SK-N-SH treated with all-trans-retinoic acid at 6 μM for 48 hours (cell line): Measurements from ENCODE around the gene DCC.

Source experiments
- ATAC-seq: fragments of 200-7000 bp; cut with Tn5 transposase; 3 replicates; pipeline ENCODE4 v1.9.1; 2020; ENCODE audit warnings: mild to moderate bottlenecking, moderate library complexity
- ARNTL ChIP-seq: fragments of 450-650 bp; formaldehyde crosslinking; IDR thresholded peaks from 2 replicates; pipeline ENCODE4 v1.5.0; 2020; ENCODE audit warnings: low read depth, mild to moderate bottlenecking, moderate library complexity, borderline replicate concordance
- BACH2 ChIP-seq: fragments of 250-450 bp; sonication (Bioruptor Pico); IDR thresholded peaks from 2 replicates; pipeline ENCODE4 v1.9.0; 2021; ENCODE audit warnings: mild to moderate bottlenecking, borderline replicate concordance
- CSDC2 ChIP-seq: fragments of 250-450 bp; sonication (Bioruptor Pico); IDR thresholded peaks from 2 replicates; pipeline ENCODE4 v1.5.0; 2020; ENCODE audit warnings: mild to moderate bottlenecking, moderate library complexity
- CSRNP3 ChIP-seq: fragments of 250-450 bp; sonication (Bioruptor Pico); IDR thresholded peaks from 2 replicates; pipeline ENCODE4 v1.5.1; 2021; ENCODE audit warnings: mild to moderate bottlenecking, moderate library complexity
- ESRRG ChIP-seq: fragments of 250-450 bp; sonication (Bioruptor Pico); IDR thresholded peaks from 2 replicates; pipeline ENCODE4 v1.6.1; 2021; ENCODE audit warnings: mild to moderate bottlenecking
- GLIS3 ChIP-seq: fragments of 250-450 bp; sonication (Bioruptor Pico); IDR thresholded peaks from 2 replicates; pipeline ENCODE4 v1.5.0; 2020; ENCODE audit warnings: mild to moderate bottlenecking, moderate library complexity
- ISL1 ChIP-seq: fragments of 250-450 bp; sonication (Bioruptor Pico); IDR thresholded peaks from 2 replicates; pipeline ENCODE4 v2.1.2; 2022; ENCODE audit warnings: mild to moderate bottlenecking, moderate library complexity
- OSR1 ChIP-seq: fragments of 250-450 bp; sonication (Bioruptor Pico); IDR thresholded peaks from 2 replicates; pipeline ENCODE4 v1.8.0; 2022; ENCODE audit warnings: moderate library complexity, mild to moderate bottlenecking, inconsistent platforms
- PATZ1 ChIP-seq: fragments of 250-450 bp; sonication (Bioruptor Pico); IDR thresholded peaks from 2 replicates; pipeline ENCODE4 v1.8.0; 2020; ENCODE audit warnings: mild to moderate bottlenecking, moderate library complexity, borderline replicate concordance
- POU6F1 ChIP-seq: fragments of 250-450 bp; sonication (Bioruptor Pico); IDR thresholded peaks from 2 replicates; pipeline ENCODE4 v1.8.0; 2021; ENCODE audit warnings: low read depth, mild to moderate bottlenecking, moderate library complexity, borderline replicate concordance
- PPARA ChIP-seq: fragments of 250-450 bp; sonication (Bioruptor Pico); IDR thresholded peaks from 2 replicates; pipeline ENCODE4 v1.5.0; 2020; ENCODE audit warnings: mild to moderate bottlenecking, borderline replicate concordance
- RARB ChIP-seq: fragments of 250-450 bp; sonication (Bioruptor Pico); IDR thresholded peaks from 2 replicates; pipeline ENCODE4 v1.8.0; 2021; ENCODE audit warnings: mild to moderate bottlenecking, moderate library complexity
- SNAI2 ChIP-seq: fragments of 250-450 bp; sonication (Bioruptor Pico); IDR thresholded peaks from 2 replicates; pipeline ENCODE4 v1.5.0; 2020; ENCODE audit warnings: mild to moderate bottlenecking, moderate library complexity
- TCF4 ChIP-seq: fragments of 250-450 bp; sonication (Bioruptor Pico); IDR thresholded peaks from 2 replicates; pipeline ENCODE4 v1.8.0; 2021; ENCODE audit warnings: mild to moderate bottlenecking, moderate library complexity, borderline replicate concordance
- TOX ChIP-seq: fragments of 250-450 bp; sonication (Bioruptor Pico); IDR thresholded peaks from 2 replicates; pipeline ENCODE4 v1.8.0; 2021; ENCODE audit warnings: mild to moderate bottlenecking, moderate library complexity, borderline replicate concordance
- ZC3H10 ChIP-seq: fragments of 250-450 bp; sonication (Bioruptor Pico); IDR thresholded peaks from 2 replicates; pipeline ENCODE4 v1.5.1; 2021; ENCODE audit warnings: mild to moderate bottlenecking, moderate library complexity
- ZFP3 ChIP-seq: fragments of 250-450 bp; sonication (Bioruptor Pico); IDR thresholded peaks from 2 replicates; pipeline ENCODE4 v1.5.0; 2020; ENCODE audit warnings: mild to moderate bottlenecking, moderate library complexity
- ZFP30 ChIP-seq: fragments of 450-650 bp; formaldehyde crosslinking; IDR thresholded peaks from 2 replicates; pipeline ENCODE4 v1.5.0; 2022; ENCODE audit warnings: mild to moderate bottlenecking, moderate library complexity
- ZNF565 ChIP-seq: fragments of 450-650 bp; formaldehyde crosslinking; conservative IDR thresholded peaks from 2 replicates; pipeline ENCODE4 v1.5.0; 2020; ENCODE audit warnings: low read depth, mild to moderate bottlenecking, moderate library complexity
- ZNF70 ChIP-seq: fragments of 450-650 bp; formaldehyde crosslinking; IDR thresholded peaks from 2 replicates; pipeline ENCODE4 v1.5.0; 2020; ENCODE audit warnings: mild to moderate bottlenecking, moderate library complexity
- ZNF8 ChIP-seq: fragments of 450-650 bp; formaldehyde crosslinking; IDR thresholded peaks from 2 replicates; pipeline ENCODE4 v1.5.0; 2020; ENCODE audit warnings: mild to moderate bottlenecking, moderate library complexity
- TF ChIP-seq, protein P1 (sequence below): fragments of 250-450 bp; sonication (Bioruptor Pico); IDR thresholded peaks from 2 replicates; pipeline ENCODE4 v1.5.1; 2020; ENCODE audit warnings: low read depth, mild to moderate bottlenecking, moderate library complexity

DCC gene

DNA sequence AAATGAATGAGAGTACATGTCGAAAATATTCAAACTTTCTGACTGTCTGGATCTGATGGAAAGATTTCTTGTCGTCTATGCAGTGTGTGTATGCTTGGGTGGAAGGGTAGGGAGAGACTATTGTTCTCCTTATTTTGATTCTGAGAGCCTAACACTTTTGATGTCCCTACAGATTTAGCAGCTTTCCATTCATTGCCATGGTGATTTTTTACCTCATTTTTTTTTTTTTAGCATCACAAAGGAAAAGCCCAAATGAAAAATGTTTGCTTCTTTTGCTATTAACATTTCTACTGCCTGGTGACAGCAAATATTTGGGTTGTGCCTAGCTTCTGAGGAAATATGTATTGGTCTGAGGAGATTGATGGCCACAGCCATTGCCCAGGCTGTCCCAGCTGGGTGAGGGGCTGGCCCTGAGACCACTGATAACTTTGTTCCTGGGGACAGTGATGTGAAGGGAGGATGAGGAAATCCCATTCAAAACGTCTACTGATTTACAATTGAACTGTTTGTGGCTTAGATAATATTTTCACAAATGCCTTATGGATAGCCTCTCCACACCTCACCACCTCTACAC lies 558.6 kb downstream of the DCC start:
- no peak for ATAC-seq
- TF ChIP-seq ISL1 (CRISPR knock-in tag) (no peak), ESRRG (no peak), ZFP3 (CRISPR knock-in tag) (no peak), ZFP30 (CRISPR knock-in tag) (no peak), PPARA (no peak), ZNF565 (CRISPR knock-in tag) (no peak), CSRNP3 (CRISPR knock-in tag) (no peak), RARB (no peak), SNAI2 (CRISPR knock-in tag) (no peak), GLIS3 (CRISPR knock-in tag) (no peak)

DNA sequence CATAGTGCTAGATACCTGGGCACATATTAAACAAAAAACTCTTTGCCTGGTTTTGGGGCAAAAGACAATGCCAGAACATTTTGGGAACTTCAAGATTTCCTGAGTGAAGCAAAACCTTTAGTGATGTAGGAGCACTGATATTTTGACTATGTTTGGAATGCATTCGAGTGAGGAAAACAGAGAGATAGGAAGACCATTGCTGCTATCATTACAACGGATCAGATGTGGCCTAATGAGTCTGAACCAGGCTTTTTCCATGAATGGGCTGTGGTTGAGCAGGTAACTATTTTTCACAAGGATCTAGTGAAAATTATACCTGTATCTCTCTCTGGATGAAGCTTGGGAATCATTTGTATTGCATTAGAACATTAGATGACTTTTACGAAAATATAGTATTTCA lies 562.2 kb downstream of the DCC start:
- no peak for TF ChIP-seq ZNF565 (CRISPR knock-in tag)
- TF ChIP-seq ESRRG: no peak
- TF ChIP-seq ARNTL (CRISPR knock-in tag): no peak
- no peak for TF ChIP-seq GLIS3 (CRISPR knock-in tag)
- TF ChIP-seq TOX (CRISPR knock-in tag): no peak
- no peak for ATAC-seq

- TF ChIP-seq ZNF565 (CRISPR knock-in tag) (no peak), ZFP30 (CRISPR knock-in tag) (no peak), ISL1 (CRISPR knock-in tag) (no peak), PATZ1 (CRISPR knock-in tag) (no peak), ARNTL (CRISPR knock-in tag) (no peak), TOX (CRISPR knock-in tag) (no peak), CSRNP3 (CRISPR knock-in tag) (no peak), ZC3H10 (CRISPR knock-in tag) (no peak), PPARA (no peak), ZFP3 (CRISPR knock-in tag) (no peak), POU6F1 (CRISPR knock-in tag) (no peak), RARB (no peak), ESRRG (no peak), OSR1 (CRISPR knock-in tag) (no peak), TCF4 (CRISPR knock-in tag) (no peak), ZNF8 (no peak)
- TF ChIP-seq, all 23 proteins: peak for 0
- no peak for ATAC-seq
Measured at GRCh38 chr18:52903857-52904256, 563.9 kb downstream of the DCC start.

- ATAC-seq: no peak
- TF ChIP-seq ESRRG (no peak), ZNF8 (no peak), CSRNP3 (CRISPR knock-in tag) (no peak), CSDC2 (CRISPR knock-in tag) (no peak), ZNF70 (CRISPR knock-in tag) (no peak), ZFP3 (CRISPR knock-in tag) (no peak), GLIS3 (CRISPR knock-in tag) (no peak), BACH2 (CRISPR knock-in tag) (no peak), TOX (CRISPR knock-in tag) (no peak), ISL1 (CRISPR knock-in tag) (no peak), PATZ1 (CRISPR knock-in tag) (no peak), PPARA (no peak), RARB (no peak), OSR1 (CRISPR knock-in tag) (no peak)
- TF ChIP-seq, protein P1, sequence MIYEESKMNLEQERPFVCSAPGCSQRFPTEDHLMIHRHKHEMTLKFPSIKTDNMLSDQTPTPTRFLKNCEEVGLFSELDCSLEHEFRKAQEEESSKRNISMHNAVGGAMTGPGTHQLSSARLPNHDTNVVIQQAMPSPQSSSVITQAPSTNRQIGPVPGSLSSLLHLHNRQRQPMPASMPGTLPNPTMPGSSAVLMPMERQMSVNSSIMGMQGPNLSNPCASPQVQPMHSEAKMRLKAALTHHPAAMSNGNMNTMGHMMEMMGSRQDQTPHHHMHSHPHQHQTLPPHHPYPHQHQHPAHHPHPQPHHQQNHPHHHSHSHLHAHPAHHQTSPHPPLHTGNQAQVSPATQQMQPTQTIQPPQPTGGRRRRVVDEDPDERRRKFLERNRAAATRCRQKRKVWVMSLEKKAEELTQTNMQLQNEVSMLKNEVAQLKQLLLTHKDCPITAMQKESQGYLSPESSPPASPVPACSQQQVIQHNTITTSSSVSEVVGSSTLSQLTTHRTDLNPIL (CRISPR knock-in tag): no peak
Measured at GRCh38 chr18:52907543-52908308, 567.7 kb downstream of the DCC start.
